WTC11 (cell line): ENCODE data around the gene NTRK3. TPM values are rescaled to one million over a fixed set of nuclear protein-coding genes. Genes with fewer than 3 reads are reported as not detected.

Experiments
- ATAC-seq: fragments of 200-7000 bp; cut with Tn5 transposase; 2 replicates; pipeline ENCODE4 v1.10.0; 2021; ENCODE audit warnings: mild to moderate bottlenecking, moderate library complexity
- CTCF ChIA-PET: fragments of 300-600 bp; sonication (Branson Sonifier 250); formaldehyde crosslinking; loops from one replicate; lab custom pipeline; 2021; ENCODE audit warnings: antibody characterized with exemption; lab: Charles Lee
- POLR2A ChIA-PET: fragments of 350-600 bp; sonication (Branson Sonifier 250); formaldehyde crosslinking; loops from one replicate; lab custom pipeline; 2021; ENCODE audit warnings: antibody characterized with exemption; lab: Charles Lee
- DNase-seq: peaks from one replicate; pipeline ENCODE4 v3.0.0; 2021; ENCODE audit warnings: low spot score
- H3K27ac Mint-ChIP-seq: 2 replicates; pipeline ENCODE4 v1.8.0; 2021; ENCODE audit warnings: mixed read lengths
- H3K27me3 Mint-ChIP-seq: 2 replicates; pipeline ENCODE4 v1.8.0; 2021; ENCODE audit warnings: low read depth, mild to moderate bottlenecking, moderate library complexity, mixed read lengths
- H3K36me3 Mint-ChIP-seq: 2 replicates; pipeline ENCODE4 v1.8.0; 2021; ENCODE audit warnings: mixed read lengths
- H3K4me1 Mint-ChIP-seq: 2 replicates; pipeline ENCODE4 v1.8.0; 2022; ENCODE audit warnings: mixed read lengths
- H3K4me3 Mint-ChIP-seq: 2 replicates; pipeline ENCODE4 v1.8.0; 2021; ENCODE audit warnings: mild to moderate bottlenecking, moderate library complexity, mixed read lengths
- H3K9me3 Mint-ChIP-seq: 2 replicates; pipeline ENCODE4 v1.8.0; 2021; ENCODE audit warnings: mixed read lengths
- ATF6 ChIP-seq: sonication (generic); formaldehyde crosslinking; IDR thresholded peaks from 2 replicates; pipeline ENCODE4 v1.8.1; 2023; ENCODE audit warnings: mild to moderate bottlenecking, missing genetic modification reagents
- CBFB ChIP-seq: sonication (generic); formaldehyde crosslinking; IDR thresholded peaks from 2 replicates; pipeline ENCODE4 v1.8.1; 2022; ENCODE audit warnings: mild to moderate bottlenecking, low read depth, missing genetic modification reagents
- CDX4 ChIP-seq: fragments of 250-450 bp; sonication (Bioruptor Pico); IDR thresholded peaks from 2 replicates; pipeline ENCODE4 v1.9.0; 2021; ENCODE audit warnings: moderate library complexity, mild to moderate bottlenecking, inconsistent platforms, borderline replicate concordance
- ETV6 ChIP-seq: sonication (generic); formaldehyde crosslinking; IDR thresholded peaks from 2 replicates; pipeline ENCODE4 v1.8.1; 2022; ENCODE audit warnings: mild to moderate bottlenecking, missing genetic modification reagents
- FOXP1 ChIP-seq: sonication (generic); formaldehyde crosslinking; IDR thresholded peaks from 2 replicates; pipeline ENCODE4 v1.8.0; 2022; ENCODE audit warnings: missing genetic modification reagents, mild to moderate bottlenecking, moderate library complexity, borderline replicate concordance
- GABPB1 ChIP-seq: sonication (generic); formaldehyde crosslinking; IDR thresholded peaks from 2 replicates; pipeline ENCODE4 v1.8.1; 2023; ENCODE audit warnings: mild to moderate bottlenecking, missing genetic modification reagents
- GRHL2 ChIP-seq: fragments of 250-450 bp; sonication (Bioruptor Pico); IDR thresholded peaks from 2 replicates; pipeline ENCODE4 v1.8.0; 2022; ENCODE audit warnings: mild to moderate bottlenecking, moderate library complexity; ENCODE audit not compliant: insufficient replicate concordance, severe bottlenecking
- MLX ChIP-seq: sonication (generic); formaldehyde crosslinking; IDR thresholded peaks from 2 replicates; pipeline ENCODE4 v1.8.1; 2023; ENCODE audit warnings: mild to moderate bottlenecking, missing genetic modification reagents, moderate library complexity
- NFATC4 ChIP-seq: fragments of 250-450 bp; sonication (Bioruptor Pico); IDR thresholded peaks from 2 replicates; pipeline ENCODE4 v1.9.0; 2021; ENCODE audit warnings: mild to moderate bottlenecking
- NFE2L1 ChIP-seq: sonication (generic); formaldehyde crosslinking; IDR thresholded peaks from 2 replicates; pipeline ENCODE4 v1.8.1; 2023; ENCODE audit warnings: missing genetic modification reagents
- NR2C2 ChIP-seq: sonication (generic); formaldehyde crosslinking; IDR thresholded peaks from 2 replicates; pipeline ENCODE4 v1.8.0; 2022; ENCODE audit warnings: mild to moderate bottlenecking, missing genetic modification reagents
- OVOL2 ChIP-seq: fragments of 250-450 bp; sonication (Bioruptor Pico); IDR thresholded peaks from 2 replicates; pipeline ENCODE4 v1.9.0; 2021; ENCODE audit warnings: mild to moderate bottlenecking, borderline replicate concordance
- STAT6 ChIP-seq: sonication (generic); formaldehyde crosslinking; conservative IDR thresholded peaks from 2 replicates; pipeline ENCODE4 v1.8.1; 2023; ENCODE audit warnings: mild to moderate bottlenecking, low read depth, missing genetic modification reagents, moderate library complexity
- TEAD4 ChIP-seq: sonication (generic); formaldehyde crosslinking; IDR thresholded peaks from 2 replicates; pipeline ENCODE4 v1.8.0; 2022; ENCODE audit warnings: mild to moderate bottlenecking, missing genetic modification reagents
- TP53 ChIP-seq: sonication (generic); formaldehyde crosslinking; IDR thresholded peaks from 2 replicates; pipeline ENCODE4 v1.8.1; 2023; ENCODE audit warnings: mild to moderate bottlenecking, missing genetic modification reagents
- ZNF232 ChIP-seq: sonication (generic); formaldehyde crosslinking; IDR thresholded peaks from 2 replicates; pipeline ENCODE4 v1.8.0; 2022; ENCODE audit warnings: mild to moderate bottlenecking, missing genetic modification reagents
- ZNF416 ChIP-seq: fragments of 250-450 bp; sonication (Bioruptor Pico); IDR thresholded peaks from 2 replicates; pipeline ENCODE4 v1.9.0; 2021; ENCODE audit warnings: mild to moderate bottlenecking, inconsistent platforms
- total RNA-seq: library from RNA; stranded (reverse); gene quantifications from 3 replicates; pipeline ENCODE4 v1.2.3, GENCODE V29; 2021
- TF ChIP-seq, protein P1 (sequence below): sonication (generic); formaldehyde crosslinking; IDR thresholded peaks from 2 replicates; pipeline ENCODE4 v1.8.0; 2022; ENCODE audit warnings: missing genetic modification reagents
- TF ChIP-seq, protein P2 (sequence below): sonication (generic); formaldehyde crosslinking; IDR thresholded peaks from 2 replicates; pipeline ENCODE4 v1.8.0; 2023; ENCODE audit warnings: missing genetic modification reagents
- TF ChIP-seq, protein P3 (sequence below): sonication (generic); formaldehyde crosslinking; IDR thresholded peaks from 2 replicates; pipeline ENCODE4 v1.8.1; 2023; ENCODE audit warnings: mild to moderate bottlenecking, missing genetic modification reagents, moderate library complexity
- TF ChIP-seq, protein P4 (sequence below): sonication (generic); formaldehyde crosslinking; IDR thresholded peaks from 2 replicates; pipeline ENCODE4 v1.8.1; 2022; ENCODE audit warnings: mild to moderate bottlenecking, missing genetic modification reagents, moderate library complexity, borderline replicate concordance

NTRK3 gene
- total RNA-seq, 1 experiment from 2014 or later = 12.3 TPM

GRCh38 chr15:88019656-88020055 lies 236.9 kb downstream of the NTRK3 start:
- no peak for ATAC-seq
- TF ChIP-seq, protein P1, sequence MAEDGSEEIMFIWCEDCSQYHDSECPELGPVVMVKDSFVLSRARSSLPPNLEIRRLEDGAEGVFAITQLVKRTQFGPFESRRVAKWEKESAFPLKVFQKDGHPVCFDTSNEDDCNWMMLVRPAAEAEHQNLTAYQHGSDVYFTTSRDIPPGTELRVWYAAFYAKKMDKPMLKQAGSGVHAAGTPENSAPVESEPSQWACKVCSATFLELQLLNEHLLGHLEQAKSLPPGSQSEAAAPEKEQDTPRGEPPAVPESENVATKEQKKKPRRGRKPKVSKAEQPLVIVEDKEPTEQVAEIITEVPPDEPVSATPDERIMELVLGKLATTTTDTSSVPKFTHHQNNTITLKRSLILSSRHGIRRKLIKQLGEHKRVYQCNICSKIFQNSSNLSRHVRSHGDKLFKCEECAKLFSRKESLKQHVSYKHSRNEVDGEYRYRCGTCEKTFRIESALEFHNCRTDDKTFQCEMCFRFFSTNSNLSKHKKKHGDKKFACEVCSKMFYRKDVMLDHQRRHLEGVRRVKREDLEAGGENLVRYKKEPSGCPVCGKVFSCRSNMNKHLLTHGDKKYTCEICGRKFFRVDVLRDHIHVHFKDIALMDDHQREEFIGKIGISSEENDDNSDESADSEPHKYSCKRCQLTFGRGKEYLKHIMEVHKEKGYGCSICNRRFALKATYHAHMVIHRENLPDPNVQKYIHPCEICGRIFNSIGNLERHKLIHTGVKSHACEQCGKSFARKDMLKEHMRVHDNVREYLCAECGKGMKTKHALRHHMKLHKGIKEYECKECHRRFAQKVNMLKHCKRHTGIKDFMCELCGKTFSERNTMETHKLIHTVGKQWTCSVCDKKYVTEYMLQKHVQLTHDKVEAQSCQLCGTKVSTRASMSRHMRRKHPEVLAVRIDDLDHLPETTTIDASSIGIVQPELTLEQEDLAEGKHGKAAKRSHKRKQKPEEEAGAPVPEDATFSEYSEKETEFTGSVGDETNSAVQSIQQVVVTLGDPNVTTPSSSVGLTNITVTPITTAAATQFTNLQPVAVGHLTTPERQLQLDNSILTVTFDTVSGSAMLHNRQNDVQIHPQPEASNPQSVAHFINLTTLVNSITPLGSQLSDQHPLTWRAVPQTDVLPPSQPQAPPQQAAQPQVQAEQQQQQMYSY (CRISPR knock-in tag) = no peak
- TF ChIP-seq CBFB (CRISPR knock-in tag) (no peak), TP53 (no peak), FOXP1 (CRISPR knock-in tag) (no peak), NFATC4 (CRISPR knock-in tag) (no peak), CDX4 (CRISPR knock-in tag) (no peak), ETV6 (CRISPR knock-in tag) (no peak), TEAD4 (CRISPR knock-in tag) (no peak), ZNF232 (CRISPR knock-in tag) (no peak), NR2C2 (CRISPR knock-in tag) (no peak), GRHL2 (CRISPR knock-in tag) (no peak), OVOL2 (CRISPR knock-in tag) (no peak), GABPB1 (no peak), ZNF416 (no peak)
- TF ChIP-seq, protein P2, sequence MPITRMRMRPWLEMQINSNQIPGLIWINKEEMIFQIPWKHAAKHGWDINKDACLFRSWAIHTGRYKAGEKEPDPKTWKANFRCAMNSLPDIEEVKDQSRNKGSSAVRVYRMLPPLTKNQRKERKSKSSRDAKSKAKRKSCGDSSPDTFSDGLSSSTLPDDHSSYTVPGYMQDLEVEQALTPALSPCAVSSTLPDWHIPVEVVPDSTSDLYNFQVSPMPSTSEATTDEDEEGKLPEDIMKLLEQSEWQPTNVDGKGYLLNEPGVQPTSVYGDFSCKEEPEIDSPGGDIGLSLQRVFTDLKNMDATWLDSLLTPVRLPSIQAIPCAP (CRISPR knock-in tag) = no peak
- TF ChIP-seq, protein P3, sequence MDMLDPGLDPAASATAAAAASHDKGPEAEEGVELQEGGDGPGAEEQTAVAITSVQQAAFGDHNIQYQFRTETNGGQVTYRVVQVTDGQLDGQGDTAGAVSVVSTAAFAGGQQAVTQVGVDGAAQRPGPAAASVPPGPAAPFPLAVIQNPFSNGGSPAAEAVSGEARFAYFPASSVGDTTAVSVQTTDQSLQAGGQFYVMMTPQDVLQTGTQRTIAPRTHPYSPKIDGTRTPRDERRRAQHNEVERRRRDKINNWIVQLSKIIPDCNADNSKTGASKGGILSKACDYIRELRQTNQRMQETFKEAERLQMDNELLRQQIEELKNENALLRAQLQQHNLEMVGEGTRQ (CRISPR knock-in tag) = no peak
- TF ChIP-seq, protein P4, sequence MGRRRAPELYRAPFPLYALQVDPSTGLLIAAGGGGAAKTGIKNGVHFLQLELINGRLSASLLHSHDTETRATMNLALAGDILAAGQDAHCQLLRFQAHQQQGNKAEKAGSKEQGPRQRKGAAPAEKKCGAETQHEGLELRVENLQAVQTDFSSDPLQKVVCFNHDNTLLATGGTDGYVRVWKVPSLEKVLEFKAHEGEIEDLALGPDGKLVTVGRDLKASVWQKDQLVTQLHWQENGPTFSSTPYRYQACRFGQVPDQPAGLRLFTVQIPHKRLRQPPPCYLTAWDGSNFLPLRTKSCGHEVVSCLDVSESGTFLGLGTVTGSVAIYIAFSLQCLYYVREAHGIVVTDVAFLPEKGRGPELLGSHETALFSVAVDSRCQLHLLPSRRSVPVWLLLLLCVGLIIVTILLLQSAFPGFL (CRISPR knock-in tag) = no peak
- Mint-ChIP-seq H3K9me3 (peaks cover 14% of the 10 kb centered on the region), H3K36me3 (no peaks in the 10 kb centered on the region), H3K27me3 (no peaks in the 10 kb centered on the region), H3K4me1 (peaks cover 39% of the 10 kb centered on the region), H3K4me3 (no peak overlapping the region), H3K27ac (no peak overlapping the region)
- no peak for DNase-seq
- POLR2A ChIA-PET = no interaction called here
- CTCF ChIA-PET = no interaction called here

- no peak for DNase-seq
- Mint-ChIP-seq H3K36me3 (no peaks in the 10 kb centered on the region), H3K4me3 (no peak overlapping the region), H3K9me3 (peaks cover 14% of the 10 kb centered on the region), H3K27ac (no peak overlapping the region), H3K4me1 (peaks cover 40% of the 10 kb centered on the region), H3K27me3 (no peaks in the 10 kb centered on the region)
- ChIA-PET POLR2A (no interaction called here), CTCF (no interaction called here)
- ATAC-seq = no peak
- TF ChIP-seq ATF6 (CRISPR knock-in tag) (no peak), TEAD4 (CRISPR knock-in tag) (no peak), NFE2L1 (no peak), CDX4 (CRISPR knock-in tag) (no peak), STAT6 (CRISPR knock-in tag) (no peak), MLX (CRISPR knock-in tag) (no peak)
Observed at GRCh38 chr15:88018869-88019641, 237.5 kb downstream of the NTRK3 start.
